Suprapubic skin (tissue), 4 donors: ENCODE data around the gene SH2D6.

Experiments used
- EP300 ChIP-seq: sonication (generic); formaldehyde crosslinking; IDR thresholded peaks from one replicate; pipeline ENCODE4 v1.6.1; 2017; ENCODE audit warnings: antibody characterized with exemption
- POLR2A ChIP-seq, 2 donors: fragments of 450-650 bp; IDR thresholded peaks; one replicate each; pipeline ENCODE4 v1.6.1; 2017; ENCODE audit warnings: antibody characterized with exemption in 2 of 2, mild to moderate bottlenecking in 2 of 2, moderate library complexity in 2 of 2
- POLR2AphosphoS5 ChIP-seq, 3 donors: sonication (generic); formaldehyde crosslinking; IDR thresholded peaks; one replicate each; pipeline ENCODE4 v1.6.1; 2017; ENCODE audit warnings: antibody characterized with exemption in 3 of 3
- TF ChIP-seq, protein P1 (sequence below), 2 donors: fragments of 200-600 bp in 1 of 2; fragments of 450-650 bp in 1 of 2; sonication (generic) in 1 of 2; IDR thresholded peaks; one replicate each; pipeline ENCODE4 v1.5.1; 2016 to 2019; ENCODE audit warnings: antibody characterized with exemption in 2 of 2, mild to moderate bottlenecking in 1 of 2, moderate library complexity in 1 of 2

DNA sequence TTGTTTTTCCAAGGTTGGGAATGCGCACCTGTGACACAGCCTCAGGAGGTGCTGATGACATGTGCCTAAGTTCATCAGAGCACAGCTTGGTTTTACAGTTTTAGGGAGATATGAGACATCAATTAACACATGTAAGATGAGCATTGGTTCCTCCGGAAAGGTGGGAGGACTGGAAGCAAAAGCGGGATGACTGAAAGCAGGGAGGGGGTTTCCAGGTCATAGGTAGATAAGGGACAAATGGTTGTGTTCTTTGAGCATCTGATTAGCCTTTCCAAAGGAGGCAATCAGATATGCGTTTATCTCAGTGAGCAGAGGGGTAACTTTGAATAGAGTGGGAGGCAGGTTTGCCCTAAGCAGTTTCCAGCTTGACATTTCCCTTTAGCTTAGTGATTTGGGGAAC lies 34.7 kb upstream of the SH2D6 start:
- TF ChIP-seq, protein P1, sequence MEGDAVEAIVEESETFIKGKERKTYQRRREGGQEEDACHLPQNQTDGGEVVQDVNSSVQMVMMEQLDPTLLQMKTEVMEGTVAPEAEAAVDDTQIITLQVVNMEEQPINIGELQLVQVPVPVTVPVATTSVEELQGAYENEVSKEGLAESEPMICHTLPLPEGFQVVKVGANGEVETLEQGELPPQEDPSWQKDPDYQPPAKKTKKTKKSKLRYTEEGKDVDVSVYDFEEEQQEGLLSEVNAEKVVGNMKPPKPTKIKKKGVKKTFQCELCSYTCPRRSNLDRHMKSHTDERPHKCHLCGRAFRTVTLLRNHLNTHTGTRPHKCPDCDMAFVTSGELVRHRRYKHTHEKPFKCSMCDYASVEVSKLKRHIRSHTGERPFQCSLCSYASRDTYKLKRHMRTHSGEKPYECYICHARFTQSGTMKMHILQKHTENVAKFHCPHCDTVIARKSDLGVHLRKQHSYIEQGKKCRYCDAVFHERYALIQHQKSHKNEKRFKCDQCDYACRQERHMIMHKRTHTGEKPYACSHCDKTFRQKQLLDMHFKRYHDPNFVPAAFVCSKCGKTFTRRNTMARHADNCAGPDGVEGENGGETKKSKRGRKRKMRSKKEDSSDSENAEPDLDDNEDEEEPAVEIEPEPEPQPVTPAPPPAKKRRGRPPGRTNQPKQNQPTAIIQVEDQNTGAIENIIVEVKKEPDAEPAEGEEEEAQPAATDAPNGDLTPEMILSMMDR (IDR thresholded peaks at IDR 0.05): no peak
- TF ChIP-seq POLR2A (IDR thresholded peaks at IDR 0.05): no peak
- TF ChIP-seq POLR2AphosphoS5 (IDR thresholded peaks at IDR 0.05): no peak
- no peak for TF ChIP-seq EP300
